Pancreas (tissue), 10 donors: ENCODE data around the gene SDC3. TPM values are rescaled to one million over a fixed set of nuclear protein-coding genes. Genes with fewer than 3 reads are reported as not detected.

Source experiments
- ATAC-seq, 4 donors: fragments of 200-7000 bp; cut with Tn5 transposase; one replicate each; pipeline versions ENCODE4 v1.8.0 to v1.9.1; 2020; ENCODE audit warnings: mild to moderate bottlenecking in 4 of 4, moderate library complexity in 4 of 4
- DNase-seq, 6 donors: peaks; one replicate each; pipeline ENCODE4 v3.0.0-alpha.2; 2020
- FAIRE-seq: peaks from 2 replicates; lab custom pipeline; 2012; peaks lifted over from hg19 to GRCh38; lab: Jason Lieb, UNC
- H3K27ac ChIP-seq, 4 donors: fragments of 200-600 bp; sonication (generic); 1 replicate in 3 of 4; 2 replicates in 1 of 4; pipeline versions ENCODE4 v1.5.0 to v1.8.0; 2020
- H3K27me3 ChIP-seq, 4 donors: fragments of 200-600 bp; one replicate each; pipeline ENCODE4 v1.8.0; 2021
- H3K36me3 ChIP-seq, 3 donors: fragments of 200-600 bp; sonication (generic) in 1 of 3; one replicate each; pipeline versions ENCODE4 v1.5.0 to v1.8.0; 2020 to 2021
- H3K4me1 ChIP-seq, 3 donors: fragments of 200-600 bp; one replicate each; pipeline ENCODE4 v1.8.0; 2021
- H3K4me3 ChIP-seq, 4 donors: fragments of 200-600 bp; sonication (generic) in 2 of 4; one replicate each; pipeline versions ENCODE4 v1.5.0 to v1.8.0; 2020 to 2021
- H3K9me3 ChIP-seq, 4 donors: fragments of 200-600 bp; one replicate each; pipeline ENCODE4 v1.8.0; 2021
- WGBS, 2 donors: extraction: QIAGEN DNeasy Blood & Tissue Kit; methylation state at CpG; one replicate each; pipeline ENCODE4 v1.1.7; 2013; 5-methylcytosine and 5-hydroxymethylcytosine counted together
- intact Hi-C, 3 donors: fragments of 100-400 bp; cut with DNase I; formaldehyde crosslinking; loops; one replicate each; pipeline versions ENCODE4 v1.11.1 to v1.14.2; 2022
- polyA plus RNA-seq, 2 donors: library from polyadenylated mRNA; stranded (reverse); fragments of 200-250 nt; gene quantifications; one replicate each; pipeline ENCODE4 v1.2.3, GENCODE V29; 2013
- total RNA-seq, 6 donors: library from RNA; stranded (reverse); fragmentation: NEBNext Ultra II Directional in 4 of 6; extraction: Animal tissue kit (Norgen Biotek cat#: 25700) in 4 of 6; gene quantifications; one replicate each; pipeline versions ENCODE4 v1.2.1 to v1.2.4, GENCODE V29; 2021 to 2023
- TF ChIP-seq, protein P1 (sequence below), 4 donors: fragments of 200-600 bp; sonication (generic) in 3 of 4; IDR thresholded peaks; one replicate each; pipeline versions ENCODE4 v1.5.0 to v1.8.0; 2021; ENCODE audit warnings: antibody characterized with exemption in 4 of 4
- donor health status: healthy with polysubstance abuse.
- donor health status: DM: no; HTN: no; CAD: no; lungs with moderate emphysema.
- donor health status: DM: no; HTN: no; CAD: no.
- donor health status: control.
- donor health status: control.
- donor health status: Bipolar disorder and iron deficiency.
- donor health status: DM: yes; HTN: yes; CAD: no.
- donor health status: DM: no; HTN: no; CAD: no.
- donor health status: DM: no; HTN: no; CAD: no.
- donor health status: DM: yes; HTN: yes; CAD: no.

Gene SDC3
- total and polyA plus RNA-seq, 8 donors: 4.2 to 18.9 (median 7.6) TPM

GRCh38 chr1:30934613-30935012 is 26.1 kb upstream of the SDC3 start:
- no peak for DNase-seq
- Histone ChIP-seq H3K27ac (no peak overlapping the region), H3K9me3 (no peaks in the 10 kb centered on the region), H3K36me3 (peaks cover 0 to 43% (median 11%) of the 10 kb centered on the region in 3 donors), H3K27me3 (no peaks in the 10 kb centered on the region), H3K4me3 (no peak overlapping the region), H3K4me1 (no peaks in the 10 kb centered on the region)
- TF ChIP-seq, protein P1, sequence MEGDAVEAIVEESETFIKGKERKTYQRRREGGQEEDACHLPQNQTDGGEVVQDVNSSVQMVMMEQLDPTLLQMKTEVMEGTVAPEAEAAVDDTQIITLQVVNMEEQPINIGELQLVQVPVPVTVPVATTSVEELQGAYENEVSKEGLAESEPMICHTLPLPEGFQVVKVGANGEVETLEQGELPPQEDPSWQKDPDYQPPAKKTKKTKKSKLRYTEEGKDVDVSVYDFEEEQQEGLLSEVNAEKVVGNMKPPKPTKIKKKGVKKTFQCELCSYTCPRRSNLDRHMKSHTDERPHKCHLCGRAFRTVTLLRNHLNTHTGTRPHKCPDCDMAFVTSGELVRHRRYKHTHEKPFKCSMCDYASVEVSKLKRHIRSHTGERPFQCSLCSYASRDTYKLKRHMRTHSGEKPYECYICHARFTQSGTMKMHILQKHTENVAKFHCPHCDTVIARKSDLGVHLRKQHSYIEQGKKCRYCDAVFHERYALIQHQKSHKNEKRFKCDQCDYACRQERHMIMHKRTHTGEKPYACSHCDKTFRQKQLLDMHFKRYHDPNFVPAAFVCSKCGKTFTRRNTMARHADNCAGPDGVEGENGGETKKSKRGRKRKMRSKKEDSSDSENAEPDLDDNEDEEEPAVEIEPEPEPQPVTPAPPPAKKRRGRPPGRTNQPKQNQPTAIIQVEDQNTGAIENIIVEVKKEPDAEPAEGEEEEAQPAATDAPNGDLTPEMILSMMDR (IDR thresholded peaks at IDR 0.05): no peak
- intact Hi-C loops: no loop called here
- 84 to 86% methylated on average over 3 of the region's 3 CpGs for WGBS, 2 donors
- FAIRE-seq: no peak
- ATAC-seq: no peak

DNA sequence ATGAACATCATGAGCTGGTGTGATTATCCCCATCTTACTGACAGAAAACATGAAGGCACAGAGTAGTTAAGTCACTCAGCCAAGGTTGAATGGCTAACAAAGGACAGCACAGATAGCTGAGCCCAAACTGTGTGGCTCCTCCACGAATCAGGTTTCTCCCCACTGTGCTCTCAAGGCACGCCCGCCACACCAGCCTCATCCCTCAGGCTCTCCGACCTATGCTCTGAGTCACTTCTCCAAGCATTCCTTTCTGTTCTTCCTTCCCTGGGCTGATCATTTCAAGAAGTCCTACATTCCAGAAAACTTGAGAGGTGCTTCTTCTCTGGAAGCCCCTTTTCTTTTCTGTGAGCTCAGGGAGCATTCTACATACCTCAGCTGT is 25.3 kb upstream of the SDC3 start:
- H3K27me3 ChIP-seq: no peaks in the 10 kb centered on the region
- no peaks in the 10 kb centered on the region for H3K4me1 ChIP-seq
- H3K36me3 ChIP-seq: peaks cover 0 to 43% (median 11%) of the 10 kb centered on the region in 3 donors
- no peak overlapping the region for H3K27ac ChIP-seq
- no peak for FAIRE-seq
- ATAC-seq: no peak
- DNase-seq: no peak
- intact Hi-C loops: no loop called here
- WGBS, 2 donors: 88 to 91% methylated on average over 4 of the region's 4 CpGs
- TF ChIP-seq, protein P1 (IDR thresholded peaks at IDR 0.05): no peak
- H3K4me3 ChIP-seq: no peak overlapping the region
- no peaks in the 10 kb centered on the region for H3K9me3 ChIP-seq

DNA sequence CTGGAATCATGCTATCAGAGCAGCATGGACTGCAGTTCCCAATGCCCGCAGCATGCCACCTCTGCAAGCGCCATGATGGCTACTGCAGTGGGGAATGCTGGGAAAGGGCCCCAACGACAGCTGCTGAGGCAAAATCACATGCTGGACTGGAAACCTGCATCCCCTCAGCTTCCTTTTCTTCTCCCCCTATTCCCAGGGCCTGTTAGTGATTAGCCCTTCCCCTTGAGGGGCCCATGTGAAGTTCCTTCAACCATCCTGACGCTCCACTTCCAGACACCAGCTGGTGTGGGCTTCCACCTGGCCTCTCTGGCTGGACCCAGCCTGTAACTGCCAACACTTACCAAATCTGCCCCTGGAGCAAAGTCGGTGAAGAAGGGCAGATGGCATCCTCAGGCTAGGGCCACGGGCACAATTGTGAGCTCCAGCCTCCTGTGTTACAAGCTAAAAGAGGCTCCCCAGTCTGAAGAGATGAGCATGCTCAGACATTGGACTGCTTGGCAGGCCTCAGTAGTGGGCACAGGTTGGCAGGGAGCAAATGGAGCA is 22.1 kb upstream of the SDC3 start:
- ATAC-seq: peak in 2 of 4 donors; percentile 17 to 28
- H3K27ac ChIP-seq: no peak overlapping the region

DNA sequence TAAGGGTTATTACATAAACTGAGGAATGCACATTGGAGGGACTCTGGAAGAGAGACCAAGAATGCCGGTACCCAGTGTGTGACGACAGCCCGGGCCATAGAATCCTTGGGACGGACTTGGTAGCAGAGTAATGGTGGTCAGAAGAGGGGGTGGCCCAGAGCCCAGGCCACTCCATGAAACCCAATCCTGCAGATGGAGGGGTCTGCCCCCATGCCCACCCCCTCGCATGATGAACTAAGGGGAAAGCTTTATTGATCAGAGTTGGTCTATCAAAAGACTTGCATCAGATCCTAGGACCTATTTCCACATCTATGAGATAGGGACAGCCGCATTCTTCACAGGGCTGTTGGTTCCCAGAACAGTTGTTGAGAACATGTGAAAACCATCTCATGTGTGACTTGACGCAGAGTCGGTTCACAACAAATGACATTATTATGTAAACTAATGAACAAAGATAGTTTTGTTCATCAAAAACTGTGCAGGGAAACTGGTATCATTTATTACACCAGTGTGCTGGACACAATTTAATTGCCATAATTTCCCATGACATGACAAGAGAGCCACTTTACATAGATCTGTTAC is 21.5 kb upstream of the SDC3 start:
- Histone ChIP-seq H3K4me1 (no peaks in the 10 kb centered on the region), H3K36me3 (peaks cover 0 to 17% (median 6%) of the 10 kb centered on the region in 3 donors), H3K27me3 (no peaks in the 10 kb centered on the region), H3K4me3 (no peak overlapping the region), H3K9me3 (no peaks in the 10 kb centered on the region), H3K27ac (no peak overlapping the region)
- TF ChIP-seq, protein P1 (IDR thresholded peaks at IDR 0.05): no peak
- DNase-seq (no peak), ATAC-seq (peak in 3 of 4 donors; percentile 6 to 38 (median 19)), FAIRE-seq (no peak)
- WGBS, 2 donors: 52 to 54% methylated on average over 8 of the region's 8 CpGs
- intact Hi-C loops: no loop called here

More for the DNA sequence above, 22.1 kb upstream of the SDC3 start:
- TF ChIP-seq, protein P1 (IDR thresholded peaks at IDR 0.05): no peak
- no peaks in the 10 kb centered on the region for H3K27me3 ChIP-seq
- H3K4me1 ChIP-seq: no peaks in the 10 kb centered on the region
- peaks cover 0 to 22% (median 6%) of the 10 kb centered on the region in 3 donors for H3K36me3 ChIP-seq
- no peak for DNase-seq
- intact Hi-C loops: no loop called here
- no peaks in the 10 kb centered on the region for H3K9me3 ChIP-seq
- WGBS, 2 donors: 78 to 81% methylated on average over 6 of the region's 6 CpGs
- no peak for FAIRE-seq
- H3K4me3 ChIP-seq: no peak overlapping the region
